ENCODE measurements around the gene POLE3.
"Not testable (repeated sequence)": the region's sequence is repeated elsewhere in the genome, so short reads cannot be mapped to it uniquely, and the experiment has no call there.

POLE3 gene

DNA sequence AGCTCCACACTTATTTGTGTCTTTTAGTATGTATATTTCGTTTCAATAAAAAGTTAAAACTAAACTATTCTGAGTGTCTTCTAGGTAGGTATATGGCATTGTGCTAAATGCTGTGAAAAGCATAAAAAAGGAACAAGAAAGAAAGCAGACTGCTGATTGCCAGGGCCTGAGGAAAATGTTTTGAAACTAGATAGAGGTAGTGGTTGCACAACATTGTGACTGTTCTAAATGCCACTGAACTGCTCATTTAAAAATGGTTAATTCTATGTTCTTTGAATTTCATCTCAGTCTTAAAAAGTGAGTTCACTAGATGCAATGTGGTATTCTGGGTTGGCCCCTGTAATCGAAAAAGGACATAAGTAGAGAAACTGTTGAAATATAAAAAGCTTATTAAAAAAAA, 6.8 kb downstream of the POLE3 start:
- DNase-seq (ENCODE audit: low read depth), result no peak

DNA sequence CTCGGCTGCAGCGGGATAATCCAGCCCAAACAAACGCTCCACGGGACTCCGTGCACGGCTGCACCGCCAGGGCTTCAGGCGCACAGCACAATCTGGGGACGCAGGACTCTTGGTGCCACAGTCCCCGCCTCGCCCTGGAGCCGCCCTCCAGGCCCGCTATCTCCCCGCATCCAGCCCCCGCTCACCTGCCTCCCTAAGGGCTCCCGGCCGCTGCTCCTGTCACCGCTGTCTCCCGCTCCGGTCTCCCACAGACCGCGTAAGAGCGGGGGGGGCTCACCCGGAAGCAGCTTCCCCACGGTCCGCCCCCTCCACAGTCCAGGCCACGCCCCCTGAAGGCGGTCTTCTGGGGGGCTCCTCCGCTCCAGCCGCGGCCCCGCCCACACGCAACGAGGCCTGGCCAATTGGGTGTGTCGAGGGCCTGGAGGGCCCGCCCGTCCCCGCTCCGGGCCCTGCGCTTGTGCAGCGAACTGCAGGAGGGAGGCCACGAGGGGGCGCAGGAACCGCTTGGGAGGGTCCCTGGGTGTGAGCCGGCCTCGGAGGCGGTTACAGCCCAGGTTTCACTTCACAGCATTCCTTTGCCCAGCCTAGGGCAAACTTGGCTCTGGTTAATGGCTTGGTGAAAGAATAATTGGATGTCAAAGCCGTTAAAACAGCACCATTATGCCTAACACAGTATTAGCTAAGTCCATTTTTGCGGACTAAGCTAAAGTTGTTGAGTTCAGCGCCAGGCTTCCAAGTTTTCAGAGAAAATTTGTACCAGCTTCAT, 9.3 kb downstream of the POLE3 start, which contains the start of gene ALAD:
Gene ALAD, minus strand, starts transcription at position 258 of the 766 bp plus-strand sequence. CDS start 7,725 bp downstream, outside the sequence.
- peak; percentile 98 for DNase-seq (ENCODE audit: low read depth)

DNA sequence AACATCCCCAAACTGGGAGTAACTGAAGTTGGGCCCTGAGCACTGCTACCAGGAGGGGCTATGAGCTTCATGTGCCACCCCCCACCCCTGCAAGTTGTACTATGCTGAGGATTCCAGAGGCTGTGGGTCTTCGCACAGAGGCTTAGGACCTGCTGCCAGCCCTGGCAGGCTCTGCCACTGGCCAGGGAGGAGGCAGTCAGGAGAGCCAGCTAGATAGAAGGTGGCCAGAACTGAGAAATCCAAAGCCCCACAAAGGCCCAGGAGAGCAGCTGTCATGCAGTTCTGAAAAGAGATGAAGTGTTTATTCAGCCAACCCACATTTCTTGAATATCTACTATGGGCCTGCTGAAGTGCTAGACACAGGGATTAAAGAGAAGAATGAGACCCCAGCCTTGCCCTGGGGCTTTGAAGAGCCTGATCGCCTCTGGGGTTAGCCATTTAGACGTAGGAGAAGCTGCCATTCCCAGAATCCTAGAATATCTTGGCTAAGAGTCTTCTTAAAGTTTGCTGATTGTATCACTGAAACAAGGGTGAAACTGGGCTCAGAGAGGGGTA, 10.8 kb downstream of the POLE3 start:
- DNase-seq (ENCODE audit: low read depth), result no peak

DNA sequence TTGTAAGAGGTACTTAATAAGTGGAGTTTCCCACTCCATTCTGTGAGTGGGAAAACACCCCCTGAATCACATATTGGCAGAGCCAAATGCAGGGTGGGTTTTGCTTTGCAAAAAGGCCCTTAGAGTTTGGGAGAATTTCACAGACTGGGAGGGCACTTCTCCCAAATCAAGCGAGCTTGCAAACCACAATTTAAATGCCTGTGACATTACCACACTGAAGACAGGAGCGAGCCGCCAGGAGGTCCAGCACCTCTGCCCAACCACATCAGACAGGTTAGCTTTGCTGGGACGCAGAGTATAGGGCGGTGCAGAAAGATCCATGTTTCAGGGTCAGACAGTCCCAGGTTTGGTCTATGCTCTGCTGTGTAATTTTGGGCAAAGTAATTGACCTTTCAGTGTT, 11.7 kb downstream of the POLE3 start:
- DNase-seq (ENCODE audit: low read depth), result no peak

DNA sequence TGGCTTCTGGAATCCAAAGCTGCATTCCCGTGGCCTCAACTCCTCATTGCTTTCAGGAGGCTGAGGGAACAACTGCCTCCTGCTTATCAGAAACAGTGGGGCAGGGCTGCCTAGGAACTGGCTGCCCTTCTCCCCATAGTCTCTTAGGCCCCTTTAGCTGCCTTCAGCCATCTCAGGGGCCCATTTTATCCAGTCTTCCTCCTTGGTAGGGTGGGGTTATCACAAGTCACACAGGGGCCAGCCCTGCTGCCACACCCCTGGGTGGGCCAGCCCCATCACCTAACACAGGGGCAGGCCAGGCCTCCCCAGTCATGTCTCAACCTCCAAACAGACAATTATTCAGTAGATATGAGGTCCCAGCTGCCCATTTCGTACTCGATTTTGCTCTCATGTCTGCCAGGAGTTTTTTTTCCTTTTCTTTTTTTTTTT, 13.3 kb downstream of the POLE3 start:
- no peak for DNase-seq (ENCODE audit: low read depth)

DNA sequence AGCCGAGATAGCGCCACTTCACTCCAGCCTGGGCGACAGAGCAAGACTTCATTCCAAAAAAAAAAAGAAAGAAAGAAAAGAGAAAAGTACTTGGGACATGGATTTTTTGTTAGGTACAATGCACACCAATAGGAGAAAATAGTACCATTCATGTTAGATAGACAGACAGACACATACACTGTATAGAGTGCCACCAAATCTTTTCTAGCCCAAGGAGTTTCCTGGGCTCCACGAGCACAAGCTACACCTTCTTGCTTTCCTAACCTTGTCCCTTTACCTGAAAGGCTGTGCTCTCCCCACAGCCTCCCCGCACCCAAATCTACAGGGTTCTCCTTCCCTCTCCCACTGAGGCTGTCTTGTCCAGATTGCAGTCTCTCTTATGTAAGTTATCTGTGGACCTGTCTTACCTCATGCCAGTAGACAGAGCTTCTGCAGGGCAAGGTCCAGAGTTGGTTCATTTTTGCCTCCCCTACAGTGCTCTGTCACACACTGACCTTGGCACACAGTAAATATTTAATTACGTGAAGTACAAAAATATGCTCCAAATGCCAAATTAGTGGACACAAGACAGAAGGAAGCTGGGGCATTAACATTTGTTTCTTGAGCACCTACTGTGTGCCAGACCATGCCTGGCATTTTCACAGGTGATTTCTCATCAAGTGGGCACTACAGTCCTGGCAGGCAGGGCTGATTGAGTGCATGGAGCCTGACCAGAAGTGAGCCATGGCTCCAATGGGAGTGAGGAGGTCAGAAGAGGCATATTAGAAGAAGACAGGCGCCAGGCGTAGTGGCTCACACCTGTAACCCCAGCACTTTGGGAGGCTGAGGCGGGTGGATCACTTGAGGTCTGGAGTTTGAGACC, 15.2 kb downstream of the POLE3 start:
- DNase-seq (ENCODE audit: low read depth), result no peak

DNA sequence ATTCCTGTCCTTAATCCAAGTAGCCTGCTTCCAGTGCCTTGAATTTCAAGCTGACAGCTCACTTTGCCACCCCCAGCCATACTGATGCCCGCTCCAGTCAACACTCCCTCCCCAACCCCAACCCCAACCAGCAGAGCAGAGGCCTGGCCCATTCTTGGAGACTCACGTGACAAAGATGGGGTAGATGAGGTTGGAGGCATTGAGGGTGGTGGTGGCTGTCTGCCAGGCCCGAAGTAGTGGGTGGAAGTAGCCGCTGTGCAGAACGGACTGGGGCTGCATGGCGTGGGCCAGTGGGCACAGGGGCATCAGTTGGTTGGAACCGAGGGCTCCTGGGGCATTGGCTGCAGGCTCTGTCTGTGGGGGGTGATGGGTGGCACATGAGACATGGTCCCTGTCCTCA, 17.2 kb downstream of the POLE3 start:
- DNase-seq (ENCODE audit: low read depth), result no peak

DNA sequence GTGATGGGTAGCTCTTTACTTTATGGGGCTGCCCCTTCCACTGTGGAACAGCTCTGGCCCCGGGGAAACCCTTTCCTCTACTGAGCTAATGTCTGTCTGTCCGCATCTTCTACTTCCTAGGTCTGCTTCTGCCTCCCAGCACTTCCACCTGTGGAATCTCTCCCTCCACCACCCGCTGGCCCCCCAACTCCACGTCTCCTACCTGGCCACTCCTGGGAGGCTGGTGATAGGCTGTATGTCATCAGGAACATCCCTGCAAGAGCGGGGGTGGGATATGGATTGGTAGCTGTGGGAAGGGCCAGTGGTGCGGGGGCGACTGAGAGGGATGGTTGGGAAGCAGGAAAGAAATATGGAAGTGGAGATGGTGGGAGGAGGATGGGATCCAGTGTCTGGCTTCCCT, 18.6 kb downstream of the POLE3 start:
- no peak for DNase-seq (ENCODE audit: low read depth)

DNA sequence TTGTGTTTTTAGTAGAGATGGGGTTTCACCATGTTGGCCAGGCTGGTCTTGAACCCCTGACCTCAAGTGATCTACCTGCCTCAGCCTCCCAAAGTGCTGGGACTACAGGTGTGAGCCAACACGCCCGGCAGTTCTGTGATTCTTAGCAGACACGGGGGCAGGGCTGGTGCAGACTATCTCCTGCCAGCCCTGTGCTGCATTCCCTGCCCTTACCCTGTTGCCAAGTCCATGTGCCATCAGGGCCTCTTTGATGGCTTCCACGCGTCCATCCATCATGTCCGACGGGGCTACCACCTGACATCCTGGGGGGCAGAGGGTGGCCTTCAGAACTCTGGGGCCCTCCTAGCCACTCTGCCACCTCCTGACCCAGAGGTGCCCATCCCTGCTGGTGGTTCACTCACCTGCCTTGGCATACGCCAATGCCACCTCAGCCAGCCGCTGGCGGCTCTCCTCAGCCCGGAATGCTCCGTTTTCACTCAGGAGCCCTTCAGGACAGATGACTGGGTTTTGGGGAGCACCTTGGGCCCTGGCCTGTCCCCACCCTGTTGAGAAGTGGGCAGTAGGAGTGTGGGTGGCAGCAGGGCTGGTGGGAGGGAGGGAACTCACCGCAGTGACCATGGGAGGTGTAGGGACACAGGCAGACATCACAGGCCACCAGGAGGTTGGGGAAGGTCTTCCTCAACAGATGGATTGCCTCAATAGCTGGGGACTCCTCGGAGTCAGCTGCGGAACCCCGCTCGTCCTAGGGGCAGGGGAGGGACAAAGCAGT, 20.1 kb downstream of the POLE3 start:
- DNase-seq (ENCODE audit: low read depth), result no peak

DNA sequence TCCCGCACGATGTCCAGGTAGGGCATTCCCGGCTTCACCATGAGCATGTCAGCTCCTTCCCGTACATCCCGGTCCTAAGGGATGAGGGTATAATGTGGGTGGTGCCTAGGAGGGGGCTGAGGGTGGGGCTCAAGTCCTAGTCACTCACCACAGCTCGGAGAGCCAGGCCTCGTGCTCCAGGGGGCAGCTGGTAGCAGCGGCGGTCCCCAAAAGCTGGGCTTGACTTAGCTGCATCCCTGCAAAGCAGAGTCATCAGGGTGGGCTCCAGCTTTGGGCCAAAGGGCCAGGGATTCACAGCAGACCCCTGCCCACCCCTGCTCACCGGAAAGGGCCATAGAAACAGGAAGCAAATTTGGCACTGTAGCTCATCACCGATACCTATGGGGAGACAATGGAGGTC, 21.0 kb downstream of the POLE3 start:
- DNase-seq (ENCODE audit: low read depth), result no peak

DNA sequence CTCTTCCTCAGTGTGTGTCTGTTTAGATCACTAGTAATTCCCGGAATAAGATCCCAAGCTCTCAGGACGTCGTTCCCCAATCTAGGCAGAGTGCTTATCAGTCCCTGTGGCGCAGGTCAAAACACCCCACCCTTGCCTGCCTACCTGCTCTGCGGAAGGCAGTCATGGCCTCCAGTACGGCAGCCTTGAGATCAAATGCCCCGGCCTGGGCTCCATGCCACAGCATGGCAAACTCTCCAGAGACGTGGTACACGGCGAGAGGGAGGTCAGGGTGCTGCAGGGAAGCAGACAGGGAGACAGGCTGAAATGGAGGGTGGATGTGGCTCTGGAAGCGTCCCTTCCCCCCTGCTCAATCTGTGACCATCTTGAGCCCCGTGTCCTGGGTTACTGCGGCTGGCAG, 21.6 kb downstream of the POLE3 start:
- DNase-seq (ENCODE audit: low read depth), result no peak

DNA sequence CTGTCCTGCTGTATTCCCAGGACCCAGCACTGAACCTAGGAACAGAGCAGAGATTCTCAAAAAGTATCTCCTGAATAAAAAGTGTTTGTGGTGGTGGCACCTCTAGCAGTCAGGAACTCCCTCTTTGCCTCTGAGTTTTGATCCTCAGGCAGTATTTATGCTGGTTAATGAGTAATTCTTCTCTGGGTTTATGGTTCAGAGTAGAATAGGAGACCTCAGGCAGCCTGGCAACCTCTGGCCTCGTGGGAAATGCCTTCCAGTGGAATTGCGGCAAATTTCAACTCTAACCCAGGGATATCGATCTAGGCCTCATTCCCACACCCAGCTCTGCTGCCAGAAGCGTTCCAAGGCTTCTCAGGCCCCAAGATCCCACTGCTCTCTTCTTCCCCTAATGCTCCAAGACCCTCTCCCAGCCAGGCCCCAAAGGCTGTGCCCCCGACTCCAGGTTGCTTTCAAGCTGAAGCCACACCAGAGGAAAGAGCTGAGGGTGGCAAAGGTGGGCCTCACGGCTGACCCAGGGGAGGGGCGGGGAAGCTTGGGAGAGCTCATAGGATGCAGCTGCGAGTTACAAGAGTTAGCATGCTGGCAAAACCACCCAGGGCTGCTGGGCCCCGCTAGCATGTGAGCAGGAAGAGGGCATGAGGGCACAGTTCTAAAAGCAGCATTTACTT, 22.8 kb downstream of the POLE3 start:
- DNase-seq (ENCODE audit: low read depth), result no peak

DNA sequence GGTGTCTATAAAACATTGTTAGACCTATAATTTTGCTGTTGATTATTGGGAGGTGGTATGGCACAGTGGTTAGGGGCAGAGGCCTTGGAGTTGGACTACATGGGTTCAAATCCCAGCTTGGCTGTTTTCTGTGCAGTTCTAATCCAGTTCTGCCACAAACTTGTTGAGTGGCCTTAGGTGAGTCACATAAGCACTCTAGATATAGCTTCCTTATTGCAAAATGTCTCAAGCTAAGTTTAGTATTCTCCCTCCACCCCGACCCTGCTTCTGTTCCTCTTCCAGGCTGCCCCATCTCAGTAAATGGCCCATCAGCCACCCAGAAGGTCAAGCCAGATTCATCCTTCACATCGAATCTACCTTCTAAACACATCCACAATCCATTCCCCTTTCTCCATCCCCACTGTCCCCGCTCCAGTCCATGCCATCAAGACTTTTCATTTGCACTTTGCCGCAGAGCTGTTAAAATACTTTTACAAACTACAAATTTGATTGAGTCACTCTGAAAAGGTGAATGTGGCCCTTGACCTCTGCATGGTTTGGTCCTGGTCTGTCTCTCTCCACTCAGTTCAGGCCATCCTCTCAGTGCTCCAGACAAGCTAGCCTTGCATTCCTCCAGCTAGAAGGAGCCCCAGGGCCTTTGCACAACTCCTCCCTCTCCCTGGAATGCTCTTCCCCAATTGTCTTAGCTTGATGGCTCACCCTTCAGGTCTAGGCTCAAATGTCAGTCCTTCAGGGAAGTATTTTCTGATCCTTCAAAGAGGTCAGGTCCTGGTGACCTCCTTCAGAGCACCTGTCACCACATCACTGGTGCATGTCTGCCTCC, 23.7 kb downstream of the POLE3 start:
- no peak for DNase-seq (ENCODE audit: low read depth)

DNA sequence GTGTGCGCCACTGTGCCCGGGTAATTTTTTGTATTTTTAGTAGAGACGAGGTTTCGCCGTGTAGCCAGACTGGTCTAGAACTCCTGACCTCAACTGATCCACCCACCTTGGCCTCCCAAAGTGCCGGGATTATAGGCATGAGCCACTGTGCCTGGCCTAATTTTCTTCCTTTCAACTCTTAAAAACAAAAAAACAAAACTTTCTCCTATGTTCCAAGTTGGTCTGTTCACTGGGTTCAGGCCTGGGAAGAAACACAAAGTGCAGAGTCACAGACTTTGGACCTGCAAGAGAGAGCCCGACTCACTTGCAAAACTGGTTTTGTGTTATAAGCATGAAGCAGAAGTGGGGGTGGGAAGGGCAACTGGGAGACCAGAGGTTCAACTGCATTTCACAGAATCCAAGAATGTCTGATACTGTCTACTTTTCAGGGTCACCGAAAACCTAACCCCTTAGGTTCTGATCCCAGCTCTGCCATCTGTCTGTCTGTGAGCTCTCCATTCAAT, 28.5 kb downstream of the POLE3 start:
- DNase-seq (ENCODE audit: low read depth), result no peak

DNA sequence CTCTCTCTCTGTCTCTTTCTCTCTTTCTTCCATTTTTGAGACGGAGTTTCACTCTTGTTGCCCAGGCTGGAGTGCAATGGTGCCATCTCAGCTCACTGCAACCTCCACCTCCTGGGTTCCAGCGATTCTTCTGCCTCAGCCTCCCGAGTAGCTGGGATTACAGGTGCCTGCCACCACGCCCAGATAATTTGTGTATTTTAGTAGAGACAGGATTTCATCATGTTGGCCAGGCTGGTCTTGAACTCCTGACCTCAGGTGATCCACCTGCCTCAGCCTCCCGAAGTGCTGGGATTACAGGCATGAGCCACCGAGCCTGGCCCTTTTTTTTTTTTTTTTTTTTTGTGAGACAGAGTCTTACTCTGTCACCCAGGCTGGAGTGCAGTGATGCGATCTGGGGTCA, 29.0 kb downstream of the POLE3 start:
- DNase-seq (ENCODE audit: low read depth), result not testable (repeated sequence)

DNA sequence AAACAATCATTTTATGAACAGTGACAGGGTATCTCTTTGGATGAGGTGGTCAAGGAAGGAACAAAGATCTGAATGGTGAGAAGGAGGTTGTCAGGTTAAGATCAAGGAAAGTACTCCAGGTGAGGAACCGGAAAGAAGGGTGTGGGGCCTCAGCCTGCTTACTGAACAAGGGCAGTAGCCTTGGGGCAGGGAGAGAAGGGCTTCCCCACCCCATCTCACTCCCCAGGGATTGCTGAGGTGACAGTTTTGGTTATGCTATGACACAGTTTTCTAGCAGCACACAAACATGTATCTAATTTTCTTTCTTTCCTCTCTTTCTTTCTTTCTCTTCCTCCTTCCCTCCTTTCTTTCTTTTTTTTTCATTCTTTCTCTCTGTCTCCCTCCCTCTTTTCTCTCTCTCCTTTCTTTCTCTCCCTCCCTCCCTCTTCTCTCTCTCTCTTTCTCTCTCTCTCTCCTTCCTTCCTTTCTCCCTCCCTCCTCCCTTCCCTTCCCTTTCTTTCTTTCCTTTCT, 29.6 kb downstream of the POLE3 start:
- no peak for DNase-seq (ENCODE audit: low read depth)

DNA sequence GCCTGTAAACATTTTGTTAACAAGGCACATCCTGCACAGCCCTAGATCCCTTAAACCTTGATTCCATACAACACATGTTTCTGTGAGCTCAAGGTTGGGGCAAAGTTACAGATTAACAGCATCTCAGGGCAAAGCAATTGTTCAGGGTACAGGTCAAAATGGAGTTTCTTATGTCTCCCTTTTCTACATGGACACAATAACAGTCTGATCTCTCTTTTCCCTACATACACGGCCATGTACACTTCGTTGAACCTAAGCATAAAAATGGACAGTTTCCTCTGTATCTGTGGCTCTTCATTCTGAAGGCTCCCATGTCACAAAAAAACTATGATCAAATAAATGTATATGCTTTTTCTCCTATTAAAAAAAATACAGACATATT, 30.7 kb downstream of the POLE3 start:
- not testable (repeated sequence) for DNase-seq (ENCODE audit: low read depth)

DNA sequence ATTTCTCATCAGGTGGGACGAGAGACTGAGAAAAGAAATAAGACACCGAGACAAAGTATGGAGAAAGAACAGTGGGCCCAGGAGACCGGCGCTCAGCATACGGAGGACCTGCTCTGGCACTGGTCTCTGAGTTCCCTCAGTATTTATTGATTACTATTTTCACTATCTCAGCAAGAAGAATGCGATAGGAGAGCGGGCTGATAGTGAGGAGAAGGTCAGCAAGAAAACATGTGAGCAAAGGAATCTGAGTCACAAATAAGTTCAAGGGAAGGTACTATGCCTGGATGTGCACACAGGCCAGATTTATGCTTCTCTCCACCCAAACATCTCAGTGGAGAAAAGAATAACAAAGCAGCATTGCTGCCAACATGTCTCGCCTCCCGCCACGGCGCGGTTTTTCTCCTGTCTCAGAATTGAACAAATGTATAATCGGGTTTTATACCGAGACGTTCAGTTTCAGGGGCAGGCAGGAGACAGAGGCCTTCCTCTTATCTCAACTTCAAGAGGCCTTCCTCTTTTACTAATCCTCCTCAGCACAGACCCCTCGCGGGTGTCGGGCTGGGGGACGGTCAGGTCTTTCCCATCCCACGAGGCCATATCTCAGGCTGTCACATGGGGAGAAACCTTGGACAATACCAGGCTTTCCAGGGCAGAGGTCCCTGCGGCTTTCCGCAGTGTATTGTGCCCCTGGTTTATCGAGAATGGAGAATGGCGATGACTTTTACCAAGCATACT, 31.2 kb downstream of the POLE3 start:
- not testable (repeated sequence) for DNase-seq (ENCODE audit: low read depth)

Measured in activated T-cell treated with anti-CD3 and anti-CD28 coated beads for 24 hours (primary cell).